ENCODE data around the gene FAT3. TPM values are rescaled to one million over a fixed set of nuclear protein-coding genes. Genes with fewer than 3 reads are reported as not detected.

Gene FAT3
- total and polyA plus RNA-seq, 2 of the 13 experiments (the other 11 are each of a cell fraction or from before 2014, with no cell fraction given) = not detected

DNA sequence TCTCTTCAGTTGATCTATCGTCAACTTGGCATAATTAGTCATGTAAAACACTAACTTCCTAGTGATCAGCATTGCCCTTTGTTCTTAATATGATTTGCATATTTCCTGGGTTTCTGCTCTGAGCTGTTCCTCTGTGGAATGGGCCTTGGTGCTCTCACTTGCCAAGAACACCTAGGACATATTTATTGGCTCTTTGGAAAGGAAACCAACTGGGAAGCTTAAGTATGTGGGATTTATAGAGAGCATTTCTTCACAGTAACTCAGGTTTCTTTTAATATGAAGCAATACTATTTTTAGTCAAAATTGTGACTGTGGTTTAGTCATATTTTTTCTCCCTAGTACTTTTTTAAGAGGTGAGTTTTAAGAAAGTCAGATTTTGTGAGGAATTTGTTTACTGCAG is 28.8 kb downstream of the FAT3 start:
- Histone ChIP-seq H4K20me1 (ENCODE audit: insufficient read depth, low read length) (no peaks in the 10 kb centered on the region), H3K36me3 (replicated peaks in 1 of 2; ENCODE audit: control insufficient read depth in 1 of 2, insufficient read depth in 2 of 2, low read length in 2 of 2) (no peaks in the 10 kb centered on the region), H3K4me2 (ENCODE audit: low read depth, low read length) (no peak overlapping the region), H3K9me3 (ENCODE audit: low read length) (no peaks in the 10 kb centered on the region), H3K27ac (ENCODE audit: extremely low read length, insufficient read depth, low read length) (no peak overlapping the region), H3K4me3 (replicated peaks in 1 of 3; ENCODE audit: insufficient read depth in 1 of 3, low read depth in 2 of 3, low read length in 3 of 3) (no peak overlapping the region), H3K4me1 (ENCODE audit: insufficient read depth, low read length) (no peaks in the 10 kb centered on the region), H3K9ac (ENCODE audit: insufficient read depth, low read depth, low read length) (no peak overlapping the region), H2AFZ (ENCODE audit: low read length) (no peak overlapping the region), H3K27me3 (ENCODE audit: control insufficient read depth in 1 of 2, insufficient read depth in 2 of 2, low read length in 2 of 2) (no peaks in the 10 kb centered on the region), H3K79me2 (ENCODE audit: insufficient read depth, low read length) (no peaks in the 10 kb centered on the region)
- no peak for TF ChIP-seq ZNF121 (CRISPR knock-in tag; IDR thresholded peaks at IDR 0.05)
- TF ChIP-seq ZNF326 (CRISPR knock-in tag; IDR thresholded peaks at IDR 0.05; ENCODE audit: borderline replicate concordance) = no peak
- ATAC-seq (no peak), DNase-seq (ENCODE audit: low spot score) (no peak), FAIRE-seq (no peak)
- ChIA-PET POLR2A (no interaction called here), CTCF (ENCODE audit: low intra/inter-chr PET ratio, low total read pairs) (no interaction called here)
- BruUV-seq (replicated peaks) = no TSS peak
- intact Hi-C loops (cut with micrococcal nuclease; ENCODE audit: unreplicated experiment) = no loop called here
- WGBS (ENCODE audit: low lambda C conversion rate) = 0% methylated on average over 1 of the region's 1 CpG
- in situ Hi-C loops (cut with HindIII; ENCODE audit: extremely low pct_ligation_motif_present, low pct_unique_long_range_greater_than_20kb) = no loop called here

GRCh38 chr11:92253945-92254344 is 29.3 kb downstream of the FAT3 start:
- Histone ChIP-seq H4K20me1 (ENCODE audit: insufficient read depth, low read length) (no peaks in the 10 kb centered on the region), H3K79me2 (ENCODE audit: insufficient read depth, low read length) (no peaks in the 10 kb centered on the region), H3K9ac (ENCODE audit: insufficient read depth, low read depth, low read length) (no peak overlapping the region), H3K27me3 (ENCODE audit: control insufficient read depth in 1 of 2, insufficient read depth in 2 of 2, low read length in 2 of 2) (no peaks in the 10 kb centered on the region), H3K4me3 (replicated peaks in 1 of 3; ENCODE audit: insufficient read depth in 1 of 3, low read depth in 2 of 3, low read length in 3 of 3) (no peak overlapping the region), H3K4me2 (ENCODE audit: low read depth, low read length) (no peak overlapping the region), H3K36me3 (replicated peaks in 1 of 2; ENCODE audit: control insufficient read depth in 1 of 2, insufficient read depth in 2 of 2, low read length in 2 of 2) (no peaks in the 10 kb centered on the region), H3K4me1 (ENCODE audit: insufficient read depth, low read length) (no peaks in the 10 kb centered on the region), H3K9me3 (ENCODE audit: low read length) (no peaks in the 10 kb centered on the region), H2AFZ (ENCODE audit: low read length) (no peak overlapping the region), H3K27ac (ENCODE audit: extremely low read length, insufficient read depth, low read length) (no peak overlapping the region)
- ATAC-seq = no peak
- no peak for FAIRE-seq
- DNase-seq (ENCODE audit: low spot score) = no peak
- intact Hi-C loops (cut with micrococcal nuclease; ENCODE audit: unreplicated experiment) = no loop called here
- WGBS (ENCODE audit: low lambda C conversion rate) = 8% methylated on average over 4 of the region's 4 CpGs
- in situ Hi-C loops (cut with HindIII; ENCODE audit: extremely low pct_ligation_motif_present, low pct_unique_long_range_greater_than_20kb) = no loop called here
- ChIA-PET CTCF (ENCODE audit: low intra/inter-chr PET ratio, low total read pairs) (no interaction called here), POLR2A (no interaction called here)
- no TSS peak for BruUV-seq (replicated peaks)
- TF ChIP-seq SMARCE1 (IDR thresholded peaks at IDR 0.05; ENCODE audit: borderline replicate concordance) (no peak), CHCHD3 (CRISPR knock-in tag; IDR thresholded peaks at IDR 0.05) (no peak), JDP2 (CRISPR knock-in tag; IDR thresholded peaks at IDR 0.05; ENCODE audit: borderline replicate concordance) (no peak), ZSCAN25 (CRISPR knock-in tag; IDR thresholded peaks at IDR 0.05) (no peak), ZSCAN30 (CRISPR knock-in tag; IDR thresholded peaks at IDR 0.05) (no peak), ATF3 (CRISPR knock-in tag; IDR thresholded peaks at IDR 0.05) (no peak), CSRNP1 (CRISPR knock-in tag; IDR thresholded peaks at IDR 0.05) (no peak), ZNF230 (CRISPR knock-in tag; IDR thresholded peaks at IDR 0.05) (no peak), GATAD2A (CRISPR knock-in tag; IDR thresholded peaks at IDR 0.05) (no peak), ZNF547 (CRISPR knock-in tag; IDR thresholded peaks at IDR 0.05) (no peak), SALL1 (CRISPR knock-in tag; IDR thresholded peaks at IDR 0.05) (no peak), SMAD1 (CRISPR knock-in tag; IDR thresholded peaks at IDR 0.05; ENCODE audit: borderline replicate concordance, low read depth) (no peak), ZNF431 (CRISPR knock-in tag; IDR thresholded peaks at IDR 0.05; ENCODE audit: borderline replicate concordance, low read depth) (no peak)
- TF ChIP-seq, protein P1, sequence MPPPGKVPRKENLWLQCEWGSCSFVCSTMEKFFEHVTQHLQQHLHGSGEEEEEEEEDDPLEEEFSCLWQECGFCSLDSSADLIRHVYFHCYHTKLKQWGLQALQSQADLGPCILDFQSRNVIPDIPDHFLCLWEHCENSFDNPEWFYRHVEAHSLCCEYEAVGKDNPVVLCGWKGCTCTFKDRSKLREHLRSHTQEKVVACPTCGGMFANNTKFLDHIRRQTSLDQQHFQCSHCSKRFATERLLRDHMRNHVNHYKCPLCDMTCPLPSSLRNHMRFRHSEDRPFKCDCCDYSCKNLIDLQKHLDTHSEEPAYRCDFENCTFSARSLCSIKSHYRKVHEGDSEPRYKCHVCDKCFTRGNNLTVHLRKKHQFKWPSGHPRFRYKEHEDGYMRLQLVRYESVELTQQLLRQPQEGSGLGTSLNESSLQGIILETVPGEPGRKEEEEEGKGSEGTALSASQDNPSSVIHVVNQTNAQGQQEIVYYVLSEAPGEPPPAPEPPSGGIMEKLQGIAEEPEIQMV (CRISPR knock-in tag; IDR thresholded peaks at IDR 0.05; ENCODE audit: low read depth) = no peak
- TF ChIP-seq, protein P2, sequence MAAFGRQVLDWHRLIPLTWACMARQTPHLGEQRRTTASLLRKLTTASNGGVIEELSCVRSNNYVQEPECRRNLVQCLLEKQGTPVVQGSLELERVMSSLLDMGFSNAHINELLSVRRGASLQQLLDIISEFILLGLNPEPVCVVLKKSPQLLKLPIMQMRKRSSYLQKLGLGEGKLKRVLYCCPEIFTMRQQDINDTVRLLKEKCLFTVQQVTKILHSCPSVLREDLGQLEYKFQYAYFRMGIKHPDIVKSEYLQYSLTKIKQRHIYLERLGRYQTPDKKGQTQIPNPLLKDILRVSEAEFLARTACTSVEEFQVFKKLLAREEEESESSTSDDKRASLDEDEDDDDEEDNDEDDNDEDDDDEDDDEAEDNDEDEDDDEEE (CRISPR knock-in tag; IDR thresholded peaks at IDR 0.05) = no peak
